CD4-positive, alpha-beta T cell treated with Interleukin-1 beta for 1 hour (primary cell): Measurements from ENCODE around the gene PWWP2B.
"Not testable (repeated sequence)": the region's sequence is repeated elsewhere in the genome, so short reads cannot be mapped to it uniquely, and the experiment has no call there.

Experiments used
- DNase-seq, 2 donors: peaks; one replicate each; pipeline ENCODE4 v3.0.0-alpha.2; 2020 to 2022

Gene PWWP2B

DNA sequence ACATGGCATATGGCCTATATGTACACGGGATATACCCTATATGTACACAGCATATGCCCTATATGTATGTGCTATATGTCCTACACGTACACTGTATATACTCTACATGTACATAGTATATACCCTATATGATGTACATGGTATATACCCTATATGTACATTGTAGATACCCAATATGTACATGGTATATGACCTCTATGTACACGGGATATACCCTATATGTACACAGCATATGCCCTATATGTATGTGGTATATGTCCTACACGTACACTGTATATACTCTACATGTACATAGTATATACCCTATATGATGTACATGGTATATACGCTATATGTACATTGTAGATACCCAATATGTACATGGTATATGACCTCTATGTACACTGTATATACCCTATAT lies 38.3 kb downstream of the PWWP2B start:
- DNase-seq: not testable (repeated sequence)

DNA sequence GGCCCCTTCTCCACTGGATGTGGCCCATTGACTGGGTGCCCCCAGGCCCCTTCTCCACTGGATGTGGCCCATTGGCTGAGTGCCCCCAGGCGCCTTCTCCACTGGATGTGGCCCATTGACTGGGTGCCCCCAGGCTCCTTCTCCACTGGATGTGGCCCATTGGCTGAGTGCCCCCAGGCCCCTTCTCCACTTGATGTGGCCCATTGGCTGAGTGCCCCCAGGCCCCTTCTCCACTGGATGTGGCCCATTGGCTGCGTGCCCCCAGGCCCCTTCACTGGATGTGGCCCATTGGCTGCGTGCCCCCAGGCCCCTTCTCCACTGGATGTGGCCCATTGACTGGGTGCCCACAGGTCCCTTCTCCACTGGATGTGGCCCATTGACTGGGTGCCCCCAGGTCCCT lies 39.1 kb downstream of the PWWP2B start:
- not testable (repeated sequence) for DNase-seq

DNA sequence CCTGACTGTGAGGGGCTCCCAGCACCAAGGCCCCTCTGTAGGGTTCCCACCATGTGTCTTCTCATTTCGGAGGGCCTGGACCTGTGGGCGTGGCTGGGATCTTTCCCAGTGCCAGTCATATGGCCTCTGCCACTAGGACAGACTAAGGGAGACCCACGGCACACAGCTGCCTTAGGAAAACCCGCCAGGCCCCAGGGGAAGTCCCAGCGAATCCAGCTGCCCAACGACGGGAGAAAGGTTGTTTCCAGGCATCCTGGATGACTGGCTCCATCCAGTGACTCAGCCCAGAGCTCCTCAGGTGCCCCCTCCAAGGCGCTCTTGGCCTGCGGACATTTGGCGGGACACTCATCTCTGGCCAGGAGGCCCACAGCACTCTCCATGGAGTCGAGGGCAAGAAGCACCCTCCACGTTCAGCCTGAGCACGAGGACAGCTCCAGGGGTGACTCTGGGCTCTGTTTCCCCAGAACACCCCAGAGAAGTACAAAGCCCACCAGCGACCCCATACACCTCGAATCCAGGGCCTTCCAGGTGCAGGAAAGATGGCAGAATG lies 39.9 kb downstream of the PWWP2B start:
- no peak for DNase-seq

DNA sequence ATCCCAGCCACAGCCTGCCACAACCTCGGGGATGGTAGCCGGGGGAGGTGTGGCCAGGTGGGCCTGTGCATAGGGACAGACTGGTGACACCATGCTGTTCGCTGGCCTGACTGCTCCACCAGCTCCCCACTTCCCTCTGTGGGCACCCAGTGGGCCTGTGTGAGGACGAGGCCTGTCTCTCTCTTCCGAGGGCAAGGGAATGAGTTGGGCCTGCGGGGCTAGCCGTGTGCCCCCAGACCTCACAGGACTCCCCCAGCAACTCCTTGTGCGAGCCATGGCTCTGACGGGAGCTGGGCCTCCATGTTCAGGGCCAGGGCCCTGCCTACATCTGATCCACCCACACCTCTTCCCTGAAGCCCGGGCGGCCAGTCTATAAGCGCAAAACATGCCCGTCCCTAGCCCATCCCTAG lies 40.5 kb downstream of the PWWP2B start:
- no peak for DNase-seq

DNA sequence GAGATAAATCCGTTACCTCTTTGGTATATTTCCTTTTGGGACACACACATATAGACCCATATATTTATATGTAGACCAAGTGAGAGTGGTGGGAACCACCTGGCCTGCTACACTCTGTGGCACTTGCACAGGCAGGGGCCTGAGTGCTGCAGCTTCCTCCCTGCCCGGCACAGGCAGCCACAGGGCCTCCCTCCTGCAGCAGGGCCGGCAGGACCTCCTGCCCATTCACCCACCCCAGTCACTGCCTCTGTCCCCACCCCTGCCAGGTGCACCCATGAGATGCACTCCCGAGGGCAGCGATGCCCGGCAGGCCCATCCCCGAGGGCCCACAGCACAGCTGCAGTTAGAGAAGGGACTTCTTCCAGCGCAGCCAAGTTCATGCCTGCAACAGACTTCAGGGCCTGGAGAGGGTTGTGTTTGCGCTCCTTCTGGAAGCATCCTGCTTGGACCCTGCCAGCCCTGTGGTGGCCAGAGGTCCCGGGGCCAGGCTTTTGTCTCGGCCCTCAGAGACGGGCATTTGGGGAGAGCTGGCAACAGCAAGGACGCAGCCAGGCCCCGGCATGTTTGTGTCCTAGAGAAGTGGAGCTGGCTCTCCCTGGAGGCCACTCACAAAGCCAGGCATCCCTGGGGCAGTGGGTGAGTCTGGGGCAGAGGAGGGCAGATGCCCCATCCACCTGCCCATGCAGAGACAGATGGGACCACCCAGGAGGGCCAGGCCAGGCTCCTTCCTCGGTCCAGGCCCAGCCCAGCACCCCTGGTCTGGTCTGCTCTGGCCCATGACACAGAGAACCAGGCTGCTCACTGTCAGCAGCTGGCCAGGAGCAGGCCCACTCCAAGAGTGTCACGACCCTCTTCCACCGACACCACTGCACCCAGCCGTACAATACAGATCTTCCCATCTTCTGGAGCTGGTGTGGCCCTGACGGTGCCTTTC lies 41.4 kb downstream of the PWWP2B start:
- DNase-seq: no peak

DNA sequence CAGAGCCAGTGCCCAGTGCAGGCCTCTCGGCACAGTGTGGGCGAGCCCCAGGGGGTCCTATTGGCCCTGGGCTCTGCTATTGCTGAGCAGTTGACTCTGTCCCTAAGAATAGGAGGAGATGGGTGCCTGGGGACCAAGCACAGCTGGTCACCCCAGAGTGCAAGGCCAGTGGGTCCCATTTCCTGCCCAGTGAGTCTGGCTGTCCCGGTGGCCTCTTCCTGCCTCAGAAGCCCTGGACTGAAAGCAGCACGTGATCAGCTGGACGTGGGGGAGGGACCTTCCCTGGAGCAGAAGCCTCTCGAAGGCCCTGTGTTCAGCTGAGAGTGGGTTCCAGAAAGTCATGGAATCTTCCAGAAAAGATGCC lies 42.0 kb downstream of the PWWP2B start:
- DNase-seq: no peak

DNA sequence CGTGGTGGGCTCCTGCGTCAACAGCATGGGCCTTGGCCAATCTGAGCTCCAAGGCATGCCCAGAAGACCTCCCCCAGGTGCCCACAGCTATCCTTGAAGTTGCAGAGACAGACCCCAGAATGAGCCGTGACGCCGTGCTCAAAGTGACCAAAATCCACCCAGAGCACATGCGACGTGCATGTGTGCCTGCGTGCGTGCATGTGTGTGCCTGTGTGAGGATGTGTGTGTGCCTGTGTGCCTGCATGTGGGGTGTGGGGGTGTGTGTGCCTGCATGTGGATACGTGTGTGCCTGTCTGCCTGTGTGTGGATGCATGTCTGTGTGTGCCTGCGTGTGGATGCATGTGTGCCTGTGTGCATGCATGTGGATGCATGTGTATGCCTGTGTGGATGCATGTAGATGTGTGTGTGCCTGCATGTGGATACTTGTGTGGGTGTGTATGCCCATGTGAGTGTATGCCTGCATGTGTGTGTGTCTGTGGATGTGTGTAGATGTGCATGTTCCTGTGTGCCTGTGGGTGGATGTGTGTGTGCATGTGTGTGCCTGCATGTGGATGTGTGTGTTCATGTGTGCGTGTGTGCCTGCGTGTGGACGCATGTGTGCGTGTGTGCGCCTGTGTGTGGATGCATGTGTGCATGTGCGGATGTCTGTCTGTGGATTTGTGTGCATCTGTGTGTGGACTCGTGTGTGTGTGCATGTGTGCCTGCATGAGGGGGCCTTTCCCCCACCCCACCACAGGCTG lies 42.6 kb downstream of the PWWP2B start:
- DNase-seq: no peak

DNA sequence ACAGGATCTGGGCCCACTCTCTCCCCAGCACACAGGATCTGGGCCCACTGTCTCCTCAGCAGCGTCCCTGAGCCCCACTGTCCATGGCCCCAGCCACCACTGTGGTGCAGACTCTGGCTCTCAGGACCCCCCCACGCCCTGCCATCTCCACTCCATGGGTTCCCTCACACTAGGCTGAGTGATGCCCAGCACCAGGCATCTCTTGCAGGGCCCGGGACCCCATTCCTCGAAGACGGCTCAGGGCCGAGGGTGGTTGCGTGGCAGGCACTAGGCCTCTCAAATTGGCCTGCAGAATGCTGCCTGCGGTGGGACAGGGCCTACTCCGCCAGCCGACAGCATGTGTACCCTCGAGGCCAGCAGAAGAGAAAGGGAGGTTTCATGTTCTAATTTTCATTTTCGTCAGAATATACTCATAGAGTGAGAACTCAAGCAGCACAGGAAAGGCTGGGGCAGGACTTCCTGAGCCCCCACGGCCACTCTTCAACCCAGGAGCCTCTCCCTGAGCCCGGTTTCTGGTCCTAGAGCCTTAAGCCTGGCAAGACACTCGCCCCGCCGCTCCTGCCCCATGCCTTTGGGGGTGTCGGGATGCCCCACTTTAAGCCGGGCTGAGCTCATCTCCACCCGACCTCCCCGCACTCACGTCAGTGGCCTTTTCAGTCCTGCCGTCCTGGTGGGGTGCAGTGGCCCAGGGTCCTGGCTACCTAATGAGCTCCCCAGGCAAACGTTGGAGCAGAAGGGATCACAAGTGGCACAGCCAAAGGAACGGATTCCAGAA lies 44.0 kb downstream of the PWWP2B start:
- no peak for DNase-seq

DNA sequence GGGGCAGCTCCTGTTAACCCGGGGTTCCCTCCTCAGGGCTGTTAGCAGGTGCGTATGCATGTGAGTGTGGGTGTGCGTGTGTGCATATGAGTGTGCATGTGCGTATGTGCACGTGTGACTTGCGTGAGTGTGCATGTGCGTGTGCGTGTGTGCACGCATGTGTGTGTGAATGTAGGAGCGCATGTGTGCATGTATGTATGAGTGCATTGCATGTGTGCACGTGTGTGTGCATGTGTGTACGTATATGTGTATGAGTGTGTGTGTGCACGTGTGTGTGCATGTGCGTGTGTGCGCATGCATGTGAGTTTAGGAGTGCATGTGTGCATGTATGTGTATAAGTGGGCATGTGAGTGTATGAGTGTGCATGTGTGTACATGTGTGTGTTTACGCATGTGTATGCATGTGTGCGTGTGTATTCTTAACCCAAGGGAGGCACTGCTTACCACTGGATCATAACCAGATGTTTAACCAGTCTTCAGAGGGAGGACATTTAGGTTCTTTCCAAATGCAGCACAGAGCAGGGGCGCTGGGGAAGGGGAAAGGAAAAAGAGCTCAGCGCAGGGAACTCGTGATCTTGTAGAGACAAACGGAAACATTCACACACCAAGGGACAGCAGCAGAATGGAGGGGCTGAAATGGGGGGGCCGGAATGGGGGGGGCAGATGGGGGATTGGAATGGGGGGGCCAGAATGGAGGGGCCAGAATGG lies 45.0 kb downstream of the PWWP2B start:
- DNase-seq: no peak

DNA sequence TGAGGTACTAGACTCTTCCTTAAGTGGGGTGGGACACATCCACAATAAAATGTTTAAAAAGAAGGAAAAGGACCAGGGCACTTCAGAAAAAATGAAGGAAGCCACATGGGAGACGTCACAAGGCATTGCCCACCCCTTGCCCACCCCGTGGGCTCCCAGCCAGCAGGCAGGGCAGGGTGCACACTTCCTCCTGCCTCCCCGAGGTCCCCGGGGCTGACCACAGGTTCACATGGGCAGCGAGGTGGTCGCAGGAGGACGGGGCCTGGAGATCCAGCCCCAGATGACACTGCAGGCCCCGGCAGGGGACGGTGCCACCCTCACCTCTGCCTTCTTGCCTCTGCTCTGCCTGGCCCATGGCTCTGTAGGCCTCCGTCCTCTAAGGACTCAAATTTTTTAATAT lies 45.6 kb downstream of the PWWP2B start:
- DNase-seq: no peak

DNA sequence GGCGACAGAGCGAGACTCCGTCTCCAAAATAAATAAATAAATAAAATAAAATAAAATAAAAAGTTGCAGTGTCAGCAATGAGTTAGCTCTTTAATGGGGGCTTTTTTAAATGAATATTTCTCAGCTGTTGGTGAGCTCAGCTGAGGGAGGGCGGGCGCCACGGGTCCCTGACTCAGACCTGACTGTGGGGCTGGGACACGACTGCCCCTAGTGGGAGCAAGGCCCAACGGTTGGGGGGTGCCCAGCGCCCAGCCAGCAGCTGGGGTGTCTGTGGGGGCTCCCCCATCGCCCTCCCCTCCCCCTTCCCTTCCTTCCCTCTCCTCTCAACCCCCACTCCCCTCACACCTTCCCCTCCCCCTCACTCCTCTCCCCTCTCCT lies 46.6 kb downstream of the PWWP2B start:
- DNase-seq: peak; percentile 78 to 85

DNA sequence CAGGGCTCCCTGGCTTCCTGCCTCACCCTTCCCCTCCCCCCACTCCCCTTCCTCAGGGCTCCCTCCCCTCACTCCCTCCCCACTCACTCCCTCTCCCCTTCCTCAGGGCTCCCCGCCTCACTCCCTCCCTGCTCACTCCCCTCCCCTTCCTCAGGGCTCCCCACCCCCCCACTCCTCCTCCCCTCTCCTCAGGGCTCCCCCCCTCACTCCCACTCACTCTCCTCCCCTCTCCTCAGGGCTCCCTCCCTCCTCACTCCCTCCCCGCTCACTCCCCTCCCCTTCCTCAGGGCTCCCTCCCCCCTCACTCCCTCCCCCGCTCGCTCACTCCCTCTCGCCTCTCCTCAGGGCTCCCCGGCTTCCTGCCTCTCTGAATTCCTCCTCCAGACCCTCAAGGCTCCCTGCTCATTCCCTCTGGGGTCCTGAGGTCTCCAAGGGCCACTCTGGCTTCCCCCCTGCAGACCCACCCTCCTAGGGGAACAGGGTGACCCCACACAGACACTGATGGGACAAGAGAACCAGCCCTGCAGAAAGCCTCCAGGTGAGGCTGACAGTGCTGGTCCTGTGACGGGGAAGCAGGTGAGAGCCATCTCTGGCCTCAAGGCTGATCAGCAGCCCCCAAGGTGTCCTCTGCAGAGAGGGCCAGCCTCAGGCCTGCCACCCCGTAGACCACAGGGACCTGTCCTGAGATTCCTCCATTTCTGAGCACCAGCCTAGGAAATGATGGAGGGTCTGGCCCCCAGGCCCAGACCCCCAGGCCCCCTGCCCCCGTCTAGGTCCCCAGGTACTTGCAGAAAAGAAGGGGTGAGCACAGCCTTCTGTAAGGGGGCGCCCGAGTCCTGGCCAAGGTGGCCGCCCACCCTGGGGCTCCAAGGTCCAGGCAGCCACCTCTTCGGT lies 47.2 kb downstream of the PWWP2B start:
- peak in 1 of 2 donors; percentile 39 for DNase-seq

DNA sequence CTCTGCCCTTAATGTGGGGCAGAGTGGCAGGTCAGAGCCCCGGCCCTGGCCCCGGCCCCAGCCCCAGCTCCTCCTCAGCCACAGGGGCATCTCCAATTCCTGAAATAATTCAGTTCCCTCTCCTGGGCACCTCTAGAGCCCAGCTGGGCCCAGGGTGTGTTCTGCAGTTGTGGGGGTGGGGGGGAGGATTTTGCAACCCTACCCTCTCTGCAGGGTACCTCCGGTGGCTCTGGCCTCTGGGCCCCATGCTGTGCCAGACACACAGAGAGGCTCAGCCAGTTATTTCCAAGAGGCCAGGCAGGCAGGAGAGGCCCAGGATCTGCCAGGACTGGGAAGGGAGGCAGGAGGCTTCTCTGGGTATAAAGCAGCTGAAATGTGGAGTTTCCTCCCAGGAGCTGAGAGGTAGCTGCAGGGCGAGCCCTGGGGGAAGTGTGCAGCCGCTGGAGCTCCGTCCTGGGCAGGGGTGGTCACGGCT lies 47.9 kb downstream of the PWWP2B start:
- no peak for DNase-seq

DNA sequence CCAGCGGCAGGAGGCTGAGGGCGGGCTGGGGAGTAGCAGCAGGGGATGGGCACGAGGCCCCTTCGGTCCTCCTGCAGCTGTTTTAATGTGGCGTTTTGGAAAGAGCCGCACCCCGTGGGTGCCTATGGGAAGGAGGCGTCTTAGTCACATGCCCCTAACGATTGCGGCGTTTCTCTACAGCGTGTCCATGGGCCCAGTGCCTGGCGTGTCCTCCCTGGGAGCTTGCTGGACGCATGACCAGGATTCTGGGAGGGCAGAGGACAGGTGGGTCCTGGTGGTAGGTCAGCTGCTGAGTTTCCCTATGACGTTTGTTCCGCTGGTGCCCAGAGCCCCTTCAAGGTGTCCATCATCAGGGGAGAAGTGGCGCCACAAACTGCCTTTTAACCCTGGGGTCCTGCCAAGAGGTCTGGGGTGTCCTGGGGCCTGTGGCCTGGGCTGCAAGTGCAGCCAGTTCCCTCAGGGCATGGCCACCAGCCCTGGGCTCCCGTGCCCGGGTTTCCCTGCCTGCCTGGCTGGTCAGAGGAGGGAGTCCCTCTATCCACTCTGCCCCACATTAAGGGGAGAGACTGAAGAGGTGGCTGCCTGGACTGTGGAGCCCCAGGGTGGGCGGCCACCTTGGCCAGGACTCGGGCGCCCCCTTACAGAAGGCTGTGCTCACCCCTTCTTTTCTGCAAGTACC lies 48.7 kb downstream of the PWWP2B start:
- DNase-seq: no peak

DNA sequence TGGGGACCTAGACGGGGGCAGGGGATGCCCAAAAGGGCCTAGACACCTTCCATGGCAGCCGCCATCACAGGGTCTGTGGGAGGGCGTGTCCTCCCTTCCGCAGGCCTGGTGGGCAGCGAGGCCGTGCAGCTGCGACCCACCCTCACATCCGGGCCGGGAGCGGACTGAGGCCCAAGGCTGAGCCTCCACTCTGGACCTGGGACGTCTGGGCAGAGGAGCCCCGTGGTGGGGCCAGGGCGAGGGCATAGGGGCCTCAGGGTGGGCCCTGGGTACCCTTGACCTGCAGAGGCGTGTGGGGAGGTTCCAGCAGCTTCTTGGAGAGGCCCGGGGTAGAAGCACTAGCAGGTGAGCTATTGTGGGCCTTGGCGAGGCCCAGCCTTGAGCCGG lies 49.2 kb downstream of the PWWP2B start:
- no peak for DNase-seq

DNA sequence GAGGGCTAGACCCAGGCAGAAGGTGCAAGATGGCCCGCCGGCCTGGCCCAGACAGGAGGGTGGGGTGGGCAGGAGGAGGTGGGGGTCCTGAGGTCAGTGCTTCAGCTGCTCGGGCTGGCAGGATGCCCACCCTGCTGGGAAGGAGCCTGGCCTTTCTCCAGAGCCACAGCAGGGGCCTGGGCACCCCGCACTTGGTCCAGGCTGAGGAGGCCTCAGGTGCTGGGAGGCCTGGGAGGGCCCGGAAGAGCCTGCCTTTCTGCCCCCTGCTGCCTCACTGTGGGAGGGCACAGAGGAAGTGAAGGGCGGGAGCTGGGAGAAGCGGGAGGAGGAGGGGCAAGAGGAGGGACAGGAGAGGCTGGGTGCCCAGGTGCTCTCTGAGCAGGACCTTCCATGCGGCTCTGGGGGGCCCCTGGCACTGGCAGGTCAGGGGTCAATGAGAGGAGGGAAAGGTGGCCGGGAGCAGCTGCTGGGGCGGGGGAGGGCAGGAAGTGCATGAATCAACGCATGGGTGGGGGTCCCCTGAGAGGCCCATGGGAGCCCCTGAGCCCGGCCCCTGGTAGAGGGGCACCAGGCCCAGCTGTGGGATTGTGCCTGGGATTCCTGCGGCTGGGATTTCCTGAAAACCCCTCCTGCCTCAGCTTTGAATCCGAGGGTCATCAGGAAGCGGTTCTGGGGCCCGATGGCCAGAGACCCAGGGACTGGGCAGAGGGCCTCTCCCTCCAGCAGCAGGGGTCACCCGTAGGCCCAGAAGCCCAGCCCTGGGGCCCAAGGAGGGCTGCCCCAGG lies 49.9 kb downstream of the PWWP2B start:
- peak; percentile 77 to 80 for DNase-seq

DNA sequence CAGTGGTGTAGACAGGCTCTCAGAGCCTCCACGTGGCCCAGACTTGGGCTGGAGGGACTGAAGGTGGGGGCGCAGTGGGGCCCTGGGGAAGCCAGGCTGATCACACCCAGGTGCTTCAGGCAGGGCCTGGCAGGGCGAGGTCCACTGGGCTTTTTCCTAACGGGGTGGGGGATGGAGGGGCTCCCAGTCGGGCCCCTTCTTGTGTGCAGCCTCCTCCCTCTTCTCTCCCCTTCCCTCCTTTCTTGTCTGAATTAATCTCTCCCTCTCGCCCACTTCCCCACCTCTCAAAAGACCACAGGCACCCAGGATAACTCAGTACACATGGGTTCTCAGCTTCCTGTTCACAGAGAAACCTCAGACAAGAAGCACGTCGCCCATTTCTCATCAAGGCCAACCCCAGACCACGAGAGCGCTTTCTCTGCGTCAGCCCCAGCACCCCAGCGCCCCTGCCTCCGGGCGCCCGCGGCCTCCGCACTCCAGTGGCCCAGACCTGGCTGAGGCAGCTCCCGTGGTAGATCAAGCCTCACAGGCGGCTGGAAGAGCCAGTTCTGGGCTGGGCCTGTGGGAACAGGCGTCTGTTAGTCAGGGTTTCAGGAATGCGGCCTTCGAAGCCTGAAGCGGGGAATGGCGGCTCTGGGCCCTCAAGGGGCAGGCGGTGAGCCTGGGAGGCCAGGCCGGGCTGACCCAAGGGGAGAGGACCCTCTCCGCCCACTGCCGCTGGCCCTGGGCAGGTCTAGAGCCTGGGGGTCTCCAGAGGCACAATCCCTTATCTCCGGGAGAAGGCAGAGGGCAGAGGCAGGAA lies 50.6 kb downstream of the PWWP2B start:
- peak; percentile 81 to 84 for DNase-seq

DNA sequence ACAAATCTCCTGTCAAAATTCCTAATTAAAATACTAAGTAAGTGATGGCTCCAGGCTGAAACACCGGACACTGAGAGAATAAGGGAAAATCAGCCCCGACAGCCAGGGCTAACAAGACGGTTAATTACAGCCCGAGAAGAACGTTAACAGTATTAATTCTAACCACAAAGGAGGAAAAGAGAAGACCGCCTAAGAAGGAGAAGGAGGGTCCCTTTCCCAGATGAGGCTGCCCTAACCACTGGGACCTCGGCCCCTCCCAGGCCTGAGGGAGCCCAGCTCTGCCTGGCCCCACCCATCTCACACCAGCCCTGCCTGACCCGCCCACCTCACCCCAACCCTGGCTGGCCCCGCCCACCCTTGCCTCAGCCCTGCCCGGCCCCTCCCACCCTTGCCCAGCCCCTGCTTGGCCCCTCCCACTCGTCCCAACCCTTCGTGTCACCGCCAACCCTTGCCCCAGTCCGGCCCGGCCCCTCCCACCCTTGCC lies 51.3 kb downstream of the PWWP2B start:
- DNase-seq: peak; percentile 68 to 80
